ENCODE results near the gene SLC66A2.

Gene SLC66A2

GRCh38 chr18:79883461-79884293, 67.8 kb downstream of the SLC66A2 start:
- Histone ChIP-seq H3K79me2 (ENCODE audit: insufficient read depth, low read length) (no peaks in the 10 kb centered on the region), H3F3A (ENCODE audit: insufficient read depth) (no peaks in the 10 kb centered on the region), H2AFZ (ENCODE audit: low read depth, low read length, severe bottlenecking) (no peak overlapping the region), H3K4me2 (ENCODE audit: low read depth, low read length, poor library complexity, severe bottlenecking) (no peak overlapping the region), H3K9me3 (ENCODE audit: insufficient read depth, low read length) (no peaks in the 10 kb centered on the region; the same call in 1 of the 2 replicates), H3K27me3 (ENCODE audit: low read length) (no peaks in the 10 kb centered on the region), H3K27ac (ENCODE audit: low read depth, low read length) (no peak overlapping the region), H3K9me2 (replicated peaks; ENCODE audit: insufficient read depth, low read length) (no peaks in the 10 kb centered on the region), H3K9ac (ENCODE audit: low read length) (no peak overlapping the region), H3K36me3 (ENCODE audit: low read length) (no peaks in the 10 kb centered on the region), H4K20me1 (ENCODE audit: low read depth, low read length) (no peaks in the 10 kb centered on the region), H3K4me3 (ENCODE audit: insufficient read depth, low read length, poor library complexity, severe bottlenecking) (no peak overlapping the region)
- TF ChIP-seq CTCF (IDR thresholded peaks at IDR 0.05; ENCODE audit: insufficient read depth, low read length, poor library complexity, severe bottlenecking): no peak
- no peak for TF ChIP-seq EZH2phosphoT487 (conservative IDR thresholded peaks at IDR 0.05; ENCODE audit: low read length)

GRCh38 chr18:79882522-79883241, 68.8 kb downstream of the SLC66A2 start:
- Histone ChIP-seq H3K27ac (ENCODE audit: low read depth, low read length) (no peak overlapping the region), H3K9ac (ENCODE audit: low read length) (no peak overlapping the region), H3K9me3 (ENCODE audit: insufficient read depth, low read length) (no peaks in the 10 kb centered on the region), H2AFZ (ENCODE audit: low read depth, low read length, severe bottlenecking) (no peak overlapping the region), H3F3A (ENCODE audit: insufficient read depth) (no peaks in the 10 kb centered on the region), H3K27me3 (ENCODE audit: low read length) (no peaks in the 10 kb centered on the region), H3K79me2 (ENCODE audit: insufficient read depth, low read length) (no peaks in the 10 kb centered on the region), H3K4me3 (ENCODE audit: insufficient read depth, low read length, poor library complexity, severe bottlenecking) (no peak overlapping the region), H3K9me2 (replicated peaks; ENCODE audit: insufficient read depth, low read length) (no peaks in the 10 kb centered on the region), H3K4me2 (ENCODE audit: low read depth, low read length, poor library complexity, severe bottlenecking) (no peak overlapping the region), H4K20me1 (ENCODE audit: low read depth, low read length) (no peaks in the 10 kb centered on the region), H3K36me3 (ENCODE audit: low read length) (no peaks in the 10 kb centered on the region)
- TF ChIP-seq EZH2phosphoT487 (conservative IDR thresholded peaks at IDR 0.05; ENCODE audit: low read length) (no peak), CTCF (IDR thresholded peaks at IDR 0.05; ENCODE audit: insufficient read depth, low read length, poor library complexity, severe bottlenecking) (no peak)

- Histone ChIP-seq H3K9me3 (ENCODE audit: insufficient read depth, low read length) (no peaks in the 10 kb centered on the region), H3K9me2 (replicated peaks; ENCODE audit: insufficient read depth, low read length) (no peaks in the 10 kb centered on the region), H3K27me3 (ENCODE audit: low read length) (no peaks in the 10 kb centered on the region), H3K9ac (ENCODE audit: low read length) (no peak overlapping the region), H3K4me2 (ENCODE audit: low read depth, low read length, poor library complexity, severe bottlenecking) (no peak overlapping the region), H3K36me3 (ENCODE audit: low read length) (no peaks in the 10 kb centered on the region), H3K79me2 (ENCODE audit: insufficient read depth, low read length) (no peaks in the 10 kb centered on the region), H3K4me3 (ENCODE audit: insufficient read depth, low read length, poor library complexity, severe bottlenecking) (no peak overlapping the region), H4K20me1 (ENCODE audit: low read depth, low read length) (no peaks in the 10 kb centered on the region), H3K27ac (ENCODE audit: low read depth, low read length) (no peak overlapping the region), H2AFZ (ENCODE audit: low read depth, low read length, severe bottlenecking) (no peak overlapping the region), H3F3A (ENCODE audit: insufficient read depth) (no peaks in the 10 kb centered on the region)
- TF ChIP-seq CTCF (IDR thresholded peaks at IDR 0.05; ENCODE audit: insufficient read depth, low read length, poor library complexity, severe bottlenecking) (no peak), EZH2phosphoT487 (conservative IDR thresholded peaks at IDR 0.05; ENCODE audit: low read length) (no peak)
Measured at GRCh38 chr18:79881695-79882094, 69.8 kb downstream of the SLC66A2 start.

All from SU-DHL-6 (cell line).